HCT116 (cell line): ENCODE data around the gene CDK9. TPM values are rescaled to one million over a fixed set of nuclear protein-coding genes. Genes with fewer than 3 reads are reported as not detected.

Source experiments
- ATAC-seq: fragments of 200-7000 bp; cut with Tn5 transposase; 2 replicates; pipeline ENCODE4 v1.9.1; 2020; ENCODE audit warnings: mild to moderate bottlenecking, moderate library complexity
- BruUV-seq: library from RNA; stranded (reverse); fragments of 400-500 nt; replicated peaks from 2 replicates; lab custom pipeline; 2021; lab: Mats Ljungman, UMichigan
- CTCF ChIA-PET: fragments of 300-600 bp; sonication (Branson Sonifier 250); formaldehyde crosslinking; loops from one replicate; lab custom pipeline; 2021; ENCODE audit warnings: antibody characterized with exemption; lab: Charles Lee
- POLR2A ChIA-PET: fragments of 300-600, 350-600 bp; sonication (Branson Sonifier 250); formaldehyde crosslinking; loops from one replicate; lab custom pipeline; 2021; ENCODE audit warnings: antibody characterized with exemption; lab: Charles Lee
- RAD21 ChIA-PET, 2 experiments: fragments of 300-600 bp; sonication (Branson Sonifier 250); formaldehyde crosslinking; loops; one replicate each; lab custom pipeline; 2023; ENCODE audit warnings: low total read pairs in 2 of 2; ENCODE audit not compliant: uncharacterized antibody in 2 of 2, unreplicated experiment in 2 of 2, low non-redundant PET in 1 of 2; lab: Charles Lee
- DNase-seq: peaks from one replicate; pipeline ENCODE4 v3.0.0-alpha.2; 2010; ENCODE audit warnings: low read depth, low spot score
- H2AFZ ChIP-seq: fragments of 200-600 bp; shearing (Covaris generic), sonication (generic); 2 replicates; pipeline ENCODE4 v1.6.1; 2017; ENCODE audit warnings: low read depth, mixed run types, mixed read lengths, antibody characterized with exemption, low read length; ENCODE audit not compliant: poor library complexity, severe bottlenecking
- H3K27ac ChIP-seq: 2 replicates; pipeline ENCODE4 v1.5.1; 2012; ENCODE audit warnings: low read depth, low read length
- H3K27me3 ChIP-seq: fragments of 200-600 bp; sonication (generic); 2 replicates; pipeline ENCODE4 v1.6.1; 2016; ENCODE audit warnings: mixed run types, low read length, mixed read lengths; ENCODE audit not compliant: insufficient read depth
- H3K36me3 ChIP-seq, 2 experiments: fragments of 200-500 bp in 1 of 2; fragments of 200-600 bp in 1 of 2; sonication (Bioruptor generic) in 1 of 2; sonication (generic) in 1 of 2; 2 replicates each; pipeline versions ENCODE4 v1.5.1 to v1.6.1; 2014 to 2016; ENCODE audit warnings: low read length in 2 of 2, inconsistent platforms in 1 of 2, mixed read lengths in 1 of 2, mixed run types in 1 of 2; ENCODE audit not compliant: insufficient read depth in 2 of 2, control insufficient read depth in 1 of 2
- H3K4me1 ChIP-seq, 2 experiments: fragments of 200-600 bp in 1 of 2; sonication (generic) in 1 of 2; 2 replicates each; pipeline versions ENCODE4 v1.5.1 to v1.6.1; 2012 to 2017; ENCODE audit warnings: low read length in 2 of 2, inconsistent platforms in 1 of 2, mild to moderate bottlenecking in 1 of 2, mixed read lengths in 1 of 2, mixed run types in 1 of 2, moderate library complexity in 1 of 2; ENCODE audit not compliant: insufficient read depth in 2 of 2, control insufficient read depth in 1 of 2
- H3K4me2 ChIP-seq: fragments of 200-600 bp; sonication (generic); 2 replicates; pipeline ENCODE4 v1.6.1; 2017; ENCODE audit warnings: mixed run types, low read length, mixed read lengths
- H3K4me3 ChIP-seq, 2 experiments: fragments of 200-600 bp in 1 of 2; sonication (generic) in 1 of 2; replicated peaks in 1 of 2; 2 replicates each; pipeline ENCODE4 v1.5.1; 2011 to 2016; ENCODE audit warnings: low read length in 2 of 2, control low read depth in 1 of 2, low read depth in 1 of 2, mild to moderate bottlenecking in 1 of 2, mixed read lengths in 1 of 2, mixed run types in 1 of 2
- H3K79me2 ChIP-seq: fragments of 200-600 bp; sonication (generic); 2 replicates; pipeline ENCODE4 v1.6.1; 2017; ENCODE audit warnings: mild to moderate bottlenecking, mixed run types, low read length, moderate library complexity, mixed read lengths; ENCODE audit not compliant: insufficient read depth
- H3K9ac ChIP-seq: fragments of 200-600 bp; sonication (generic); 2 replicates; pipeline ENCODE4 v1.6.1; 2016; ENCODE audit warnings: low read length, mixed read lengths
- H3K9me2 ChIP-seq: fragments of 200-600 bp; sonication (generic), shearing (Covaris generic); 2 replicates; pipeline ENCODE4 v1.6.1; 2017; ENCODE audit warnings: mixed run types, mild to moderate bottlenecking, moderate library complexity; ENCODE audit not compliant: insufficient read depth
- H3K9me3 ChIP-seq, 2 experiments: fragments of 200-500 bp in 1 of 2; fragments of 200-600 bp in 1 of 2; sonication (Bioruptor generic) in 1 of 2; sonication (generic) in 1 of 2; 2 replicates each; pipeline ENCODE4 v1.6.1; 2014 to 2017; ENCODE audit warnings: low read length in 2 of 2, mixed read lengths in 2 of 2, inconsistent platforms in 1 of 2, low read depth in 1 of 2, mild to moderate bottlenecking in 1 of 2, mixed run types in 1 of 2, moderate library complexity in 1 of 2; ENCODE audit not compliant: control insufficient read depth in 1 of 2, insufficient read depth in 1 of 2
- H4K20me1 ChIP-seq: fragments of 200-600 bp; sonication (generic), shearing (Covaris generic); 2 replicates; pipeline ENCODE4 v1.6.1; 2017; ENCODE audit warnings: mixed run types, mild to moderate bottlenecking, moderate library complexity; ENCODE audit not compliant: insufficient read depth
- ATF3 ChIP-seq: IDR thresholded peaks from 2 replicates; pipeline ENCODE4 v1.6.1; 2012
- CBX3 ChIP-seq: IDR thresholded peaks from 2 replicates; pipeline ENCODE4 v1.6.1; 2012; ENCODE audit warnings: low read depth
- CEBPB ChIP-seq: IDR thresholded peaks from 2 replicates; pipeline ENCODE4 v1.6.1; 2012; ENCODE audit warnings: low read depth
- EZH2 ChIP-seq: fragments of 200-600 bp; sonication (generic); IDR thresholded peaks from 2 replicates; pipeline ENCODE4 v1.6.1; 2017; ENCODE audit warnings: antibody characterized with exemption, mixed run types
- EZH2phosphoT487 ChIP-seq: fragments of 200-600 bp; IDR thresholded peaks from 2 replicates; pipeline ENCODE4 v1.6.1; 2018; ENCODE audit warnings: antibody characterized with exemption, borderline replicate concordance
- FOSL1 ChIP-seq: IDR thresholded peaks from 2 replicates; pipeline ENCODE4 v1.6.1; 2012; ENCODE audit warnings: low read depth
- REST ChIP-seq: IDR thresholded peaks from 2 replicates; pipeline ENCODE4 v1.6.1; 2012; ENCODE audit warnings: low read depth
- SRF ChIP-seq: IDR thresholded peaks from 2 replicates; pipeline ENCODE4 v1.6.1; 2012; ENCODE audit warnings: low read depth
- TCF7L2 ChIP-seq: IDR thresholded peaks from 2 replicates; pipeline ENCODE4 v1.7.0; 2011; ENCODE audit warnings: borderline replicate concordance, inconsistent platforms; ENCODE audit not compliant: insufficient read depth, insufficient read length; ENCODE audit errors: extremely low read depth
- YY1 ChIP-seq: IDR thresholded peaks from 2 replicates; pipeline ENCODE4 v1.6.1; 2011; ENCODE audit warnings: low read length, low read depth, moderate library complexity, mild to moderate bottlenecking; ENCODE audit not compliant: insufficient replicate concordance; ENCODE audit errors: extremely low read depth
- intact Hi-C: fragments of 100-400 bp; cut with micrococcal nuclease; formaldehyde crosslinking; loops from 2 replicates; pipeline ENCODE4 v1.10.0; 2022
- total RNA-seq: library from RNA; stranded (reverse); gene quantifications from one replicate; pipeline ENCODE4 v1.2.1, GENCODE V29; 2021; ENCODE audit not compliant: unreplicated experiment

CDK9 gene
- total RNA-seq, 1 experiment from 2014 or later = 102 TPM

- ChIA-PET CTCF (no interaction called here), RAD21 (no interaction called here), POLR2A (no interaction called here)
- no peak overlapping the region for H3K4me2 ChIP-seq
- H2AFZ ChIP-seq = no peak overlapping the region
- TF ChIP-seq REST = no peak
- TF ChIP-seq EZH2phosphoT487 = no peak
- TF ChIP-seq CBX3 = no peak
- TF ChIP-seq TCF7L2 = no peak
- TF ChIP-seq YY1 = no peak
- no peak for TF ChIP-seq SRF
- no peak for TF ChIP-seq FOSL1
- no peak for TF ChIP-seq EZH2
- no peak for TF ChIP-seq ATF3
- no peak for TF ChIP-seq CEBPB
- ATAC-seq (no peak), DNase-seq (no peak)
- H3K9me2 ChIP-seq = no peaks in the 10 kb centered on the region
- H4K20me1 ChIP-seq = no peaks in the 10 kb centered on the region
- intact Hi-C loops = no loop called here
- no peaks in the 10 kb centered on the region for H3K27me3 ChIP-seq
- H3K27ac ChIP-seq = no peak overlapping the region
- H3K36me3 ChIP-seq = no peaks in the 10 kb centered on the region
- no peaks in the 10 kb centered on the region for H3K9me3 ChIP-seq
- no peaks in the 10 kb centered on the region for H3K4me1 ChIP-seq
- no TSS peak for BruUV-seq
- H3K9ac ChIP-seq = no peak overlapping the region
- H3K79me2 ChIP-seq = no peaks in the 10 kb centered on the region
- H3K4me3 ChIP-seq = no peak overlapping the region
Measured at GRCh38 chr9:127755061-127756060, 30.5 kb upstream of the CDK9 start.
